GM19023 (cell line): ENCODE data around the gene TEKT4.
"Not testable (repeated sequence)": the region's sequence is repeated elsewhere in the genome, so short reads cannot be mapped to it uniquely, and the experiment has no call there.

ENCODE experiments used
- ATAC-seq: cut with Tn5 transposase; IDR thresholded peaks from one replicate; pipeline ENCODE4 v1.9.1; 2021; ENCODE audit warnings: mild to moderate bottlenecking, moderate library complexity; ENCODE audit not compliant: unreplicated experiment

The TEKT4 gene

GRCh38 chr2:94871226-94872087 lies at the start of gene TEKT4:
TEKT4 (plus strand) TSS chr2:94871430; CDS start chr2:94871580, 150 bp downstream.
- no peak for ATAC-seq

- ATAC-seq: not testable (repeated sequence)
Observed at GRCh38 chr2:94839224-94839623, 32.0 kb upstream of the TEKT4 start.

GRCh38 chr2:94856856-94857255 lies 14.4 kb upstream of the TEKT4 start:
- ATAC-seq: not testable (repeated sequence)

GRCh38 chr2:94857367-94858162 lies 13.7 kb upstream of the TEKT4 start:
- not testable (repeated sequence) for ATAC-seq

GRCh38 chr2:94858163-94858888 lies 12.9 kb upstream of the TEKT4 start:
- ATAC-seq: not testable (repeated sequence)

GRCh38 chr2:94861308-94862152 lies 9.7 kb upstream of the TEKT4 start:
- ATAC-seq: no peak

GRCh38 chr2:94862903-94863302 lies 8.3 kb upstream of the TEKT4 start:
- not testable (repeated sequence) for ATAC-seq

- no peak for ATAC-seq
Observed at GRCh38 chr2:94869131-94869530, 2.1 kb upstream of the TEKT4 start.

GRCh38 chr2:94869552-94870439 lies 1.4 kb upstream of the TEKT4 start:
- ATAC-seq: no peak

- ATAC-seq: no peak
Observed at GRCh38 chr2:94870440-94871225, 597 bp upstream of the TEKT4 start.

GRCh38 chr2:94872088-94872618 lies 923 bp downstream of the TEKT4 start:
- ATAC-seq: no peak

- ATAC-seq: no peak
Observed at GRCh38 chr2:94872676-94873361, 1.6 kb downstream of the TEKT4 start.

GRCh38 chr2:94873362-94874276 lies 2.4 kb downstream of the TEKT4 start:
- ATAC-seq: no peak

- peak; percentile 92 for ATAC-seq
Observed at GRCh38 chr2:94874277-94874997, 3.2 kb downstream of the TEKT4 start.

- ATAC-seq: no peak
Observed at GRCh38 chr2:94875064-94875819, 4.0 kb downstream of the TEKT4 start.
